HEK293 (cell line): ENCODE measurements around the gene BCL2.

Source experiments
- CTCF ChIA-PET: fragments of 350-600 bp; formaldehyde crosslinking; extraction: SDS; loops from one replicate; lab custom pipeline; 2021; ENCODE audit warnings: antibody characterized with exemption; lab: Yijun Ruan, JAX
- POLR2A ChIA-PET: fragments of 300-600 bp; formaldehyde crosslinking; extraction: SDS; loops from one replicate; lab custom pipeline; 2020; ENCODE audit warnings: antibody characterized with exemption, inconsistent platforms; lab: Yijun Ruan, JAX
- H3K27ac ChIP-seq: fragments of 200-500 bp; sonication (Bioruptor generic); 2 replicates; pipeline ENCODE4 v1.5.1; 2014; ENCODE audit warnings: low read depth, low read length, control low read depth, inconsistent platforms; ENCODE audit errors: extremely low read depth
- H3K36me3 ChIP-seq, 2 experiments: fragments of 200-500 bp in 1 of 2; sonication (Bioruptor generic) in 1 of 2; 1 replicate in 1 of 2; 2 replicates in 1 of 2; pipeline ENCODE4 v1.5.1; 2014 to 2017; ENCODE audit warnings: inconsistent platforms in 2 of 2, low read length in 2 of 2; ENCODE audit not compliant: control insufficient read depth in 2 of 2, insufficient read depth in 1 of 2
- H3K4me1 ChIP-seq: fragments of 200-500 bp; sonication (Bioruptor generic); 2 replicates; pipeline ENCODE4 v1.5.1; 2014; ENCODE audit warnings: mild to moderate bottlenecking, low read length, inconsistent platforms; ENCODE audit not compliant: control insufficient read depth, insufficient read depth
- H3K4me3 ChIP-seq: 2 replicates; pipeline ENCODE4 v1.5.1; 2011; ENCODE audit warnings: low read depth, mild to moderate bottlenecking, control low read depth, low read length, moderate library complexity
- H3K9me3 ChIP-seq: fragments of 200-500 bp; sonication (Bioruptor generic); 2 replicates; pipeline ENCODE4 v1.5.1; 2014; ENCODE audit warnings: low read depth, low read length, inconsistent platforms; ENCODE audit not compliant: control insufficient read depth, insufficient read depth
- YY1 ChIP-seq: fragments of 450-650 bp; formaldehyde crosslinking; IDR thresholded peaks from 2 replicates; pipeline ENCODE4 v1.5.1; 2018; ENCODE audit warnings: missing biosample characterization, missing genetic modification characterization
- ZBTB21 ChIP-seq: fragments of 450-650 bp; formaldehyde crosslinking; IDR thresholded peaks from 2 replicates; pipeline ENCODE4 v1.5.1; 2017; ENCODE audit warnings: missing biosample characterization, missing genetic modification characterization
- ZBTB26 ChIP-seq: fragments of 450-650 bp; formaldehyde crosslinking; optimal IDR thresholded peaks from 2 replicates; pipeline ENCODE3; 2016; ENCODE audit warnings: missing biosample characterization, mild to moderate bottlenecking, missing genetic modification characterization
- ZEB2 ChIP-seq: fragments of 450-650 bp; formaldehyde crosslinking; IDR thresholded peaks from 2 replicates; pipeline ENCODE4 v1.5.1; 2016; ENCODE audit warnings: missing biosample characterization, missing genetic modification characterization
- ZNF157 ChIP-seq: fragments of 450-650 bp; formaldehyde crosslinking; IDR thresholded peaks from 2 replicates; pipeline ENCODE4 v1.5.1; 2016; ENCODE audit warnings: missing biosample characterization, missing genetic modification characterization
- ZNF221 ChIP-seq: fragments of 450-650 bp; formaldehyde crosslinking; IDR thresholded peaks from 2 replicates; pipeline ENCODE4 v1.5.1; 2017; ENCODE audit warnings: missing biosample characterization, missing genetic modification characterization, borderline replicate concordance
- ZNF248 ChIP-seq: fragments of 450-650 bp; formaldehyde crosslinking; IDR thresholded peaks from 2 replicates; pipeline ENCODE4 v1.5.1; 2017; ENCODE audit warnings: missing biosample characterization, missing genetic modification characterization
- ZNF335 ChIP-seq: fragments of 450-650 bp; formaldehyde crosslinking; conservative IDR thresholded peaks from 2 replicates; pipeline ENCODE4 v1.5.1; 2016; ENCODE audit warnings: missing biosample characterization, missing genetic modification characterization
- ZNF362 ChIP-seq: fragments of 450-650 bp; formaldehyde crosslinking; IDR thresholded peaks from 2 replicates; pipeline ENCODE4 v1.5.1; 2016; ENCODE audit warnings: missing biosample characterization, missing genetic modification characterization
- ZNF426 ChIP-seq: fragments of 450-650 bp; formaldehyde crosslinking; IDR thresholded peaks from 2 replicates; pipeline ENCODE4 v1.5.1; 2017; ENCODE audit warnings: missing biosample characterization, missing genetic modification characterization, mild to moderate bottlenecking, inconsistent platforms, moderate library complexity
- ZNF48 ChIP-seq: fragments of 450-650 bp; formaldehyde crosslinking; IDR thresholded peaks from 2 replicates; pipeline ENCODE4 v1.5.1; 2016; ENCODE audit warnings: missing biosample characterization, missing genetic modification characterization
- ZNF521 ChIP-seq: fragments of 450-650 bp; formaldehyde crosslinking; IDR thresholded peaks from 2 replicates; pipeline ENCODE4 v1.5.1; 2017; ENCODE audit warnings: missing biosample characterization, mild to moderate bottlenecking, missing genetic modification characterization
- ZNF529 ChIP-seq: fragments of 450-650 bp; formaldehyde crosslinking; IDR thresholded peaks from 2 replicates; pipeline ENCODE4 v1.5.1; 2017; ENCODE audit warnings: missing genetic modification characterization, missing biosample characterization; ENCODE audit not compliant: insufficient replicate concordance
- ZNF530 ChIP-seq: fragments of 450-650 bp; formaldehyde crosslinking; IDR thresholded peaks from 2 replicates; pipeline ENCODE4 v1.5.1; 2016; ENCODE audit warnings: low read depth, missing biosample characterization, missing genetic modification characterization
- ZNF544 ChIP-seq: fragments of 450-650 bp; formaldehyde crosslinking; IDR thresholded peaks from 2 replicates; pipeline ENCODE4 v1.5.0; 2017; ENCODE audit warnings: missing biosample characterization, missing genetic modification characterization
- ZNF580 ChIP-seq: fragments of 450-650 bp; formaldehyde crosslinking; IDR thresholded peaks from 2 replicates; pipeline ENCODE4 v1.5.1; 2016; ENCODE audit warnings: missing biosample characterization, missing genetic modification characterization
- ZNF610 ChIP-seq: fragments of 450-650 bp; formaldehyde crosslinking; IDR thresholded peaks from 2 replicates; pipeline ENCODE4 v1.5.1; 2016; ENCODE audit warnings: missing biosample characterization, missing genetic modification characterization, borderline replicate concordance
- ZNF639 ChIP-seq: fragments of 450-650 bp; formaldehyde crosslinking; IDR thresholded peaks from 2 replicates; pipeline ENCODE4 v1.5.1; 2016; ENCODE audit warnings: missing biosample characterization, missing genetic modification characterization
- ZSCAN16 ChIP-seq: fragments of 450-650 bp; formaldehyde crosslinking; IDR thresholded peaks from 2 replicates; pipeline ENCODE4 v1.5.1; 2016; ENCODE audit warnings: missing biosample characterization, missing genetic modification characterization
- ZSCAN30 ChIP-seq: fragments of 450-650 bp; IDR thresholded peaks from 2 replicates; pipeline ENCODE4 v1.5.1; 2018; ENCODE audit warnings: missing biosample characterization, mild to moderate bottlenecking, missing genetic modification characterization, moderate library complexity
- TF ChIP-seq, protein P1 (sequence below): fragments of 450-650 bp; IDR thresholded peaks from 2 replicates; pipeline ENCODE4 v1.5.1; 2018; ENCODE audit warnings: missing biosample characterization, mild to moderate bottlenecking, missing genetic modification characterization

Gene BCL2

GRCh38 chr18:63180321-63180720 lies 139.2 kb downstream of the BCL2 start:
- POLR2A ChIA-PET = no interaction called here
- H3K4me3 ChIP-seq = no peak overlapping the region
- CTCF ChIA-PET = interaction anchor here (1.2 kb wide), 1 partner anchor 20 kb away, joined by 3 read pairs; no protein-coding TSS in a partner anchor
- no peak for TF ChIP-seq ZNF610 (tag by site-specific recombination)
- TF ChIP-seq ZNF639 (tag by site-specific recombination) = no peak
- TF ChIP-seq ZSCAN16 (tag by site-specific recombination) = no peak
- no peak for TF ChIP-seq ZSCAN30 (tag by site-specific recombination)
- TF ChIP-seq ZNF426 (tag by site-specific recombination) = no peak
- TF ChIP-seq ZNF221 = no peak
- no peak for TF ChIP-seq ZNF157
- no peaks in the 10 kb centered on the region for H3K36me3 ChIP-seq
- H3K4me1 ChIP-seq = peaks cover 11% of the 10 kb centered on the region
- no peak overlapping the region for H3K27ac ChIP-seq
- H3K9me3 ChIP-seq = no peaks in the 10 kb centered on the region

- H3K9me3 ChIP-seq = no peaks in the 10 kb centered on the region; the same call in 1 of the 2 replicates
- H3K4me3 ChIP-seq = no peak overlapping the region
- H3K4me1 ChIP-seq = peaks cover 10% of the 10 kb centered on the region
- ChIA-PET POLR2A (no interaction called here), CTCF (interaction anchor here (0.6 to 1.2 kb wide), 2 partner anchors 21 to 163 kb away, joined by 3 read pairs; no protein-coding TSS in a partner anchor)
- H3K27ac ChIP-seq = no peak overlapping the region
- H3K36me3 ChIP-seq = no peaks in the 10 kb centered on the region
- TF ChIP-seq ZNF248 (tag by site-specific recombination) = no peak
- TF ChIP-seq YY1 (tag by site-specific recombination) = no peak
- no peak for TF ChIP-seq ZNF362 (tag by site-specific recombination)
- TF ChIP-seq ZNF544 (tag by site-specific recombination) = no peak
- no peak for TF ChIP-seq ZNF335 (tag by site-specific recombination)
- TF ChIP-seq ZNF521 (tag by site-specific recombination) = no peak
- TF ChIP-seq, protein P1, sequence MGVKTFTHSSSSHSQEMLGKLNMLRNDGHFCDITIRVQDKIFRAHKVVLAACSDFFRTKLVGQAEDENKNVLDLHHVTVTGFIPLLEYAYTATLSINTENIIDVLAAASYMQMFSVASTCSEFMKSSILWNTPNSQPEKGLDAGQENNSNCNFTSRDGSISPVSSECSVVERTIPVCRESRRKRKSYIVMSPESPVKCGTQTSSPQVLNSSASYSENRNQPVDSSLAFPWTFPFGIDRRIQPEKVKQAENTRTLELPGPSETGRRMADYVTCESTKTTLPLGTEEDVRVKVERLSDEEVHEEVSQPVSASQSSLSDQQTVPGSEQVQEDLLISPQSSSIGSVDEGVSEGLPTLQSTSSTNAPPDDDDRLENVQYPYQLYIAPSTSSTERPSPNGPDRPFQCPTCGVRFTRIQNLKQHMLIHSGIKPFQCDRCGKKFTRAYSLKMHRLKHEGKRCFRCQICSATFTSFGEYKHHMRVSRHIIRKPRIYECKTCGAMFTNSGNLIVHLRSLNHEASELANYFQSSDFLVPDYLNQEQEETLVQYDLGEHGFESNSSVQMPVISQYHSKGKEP (tag by site-specific recombination) = no peak
- no peak for TF ChIP-seq ZSCAN16 (tag by site-specific recombination)
- TF ChIP-seq ZEB2 (tag by site-specific recombination) = no peak
Measured at GRCh38 chr18:63179422-63179821, 140.1 kb downstream of the BCL2 start.

GRCh38 chr18:63178971-63179370 lies 140.6 kb downstream of the BCL2 start:
- H3K9me3 ChIP-seq = no peaks in the 10 kb centered on the region; the same call in 1 of the 2 replicates
- ChIA-PET CTCF (no interaction called here), POLR2A (no interaction called here)
- H3K4me1 ChIP-seq = peaks cover 10% of the 10 kb centered on the region
- no peak overlapping the region for H3K27ac ChIP-seq
- no peak for TF ChIP-seq ZBTB21 (tag by site-specific recombination)
- no peak for TF ChIP-seq ZNF529 (tag by site-specific recombination)
- TF ChIP-seq ZBTB26 (tag by site-specific recombination) = no peak
- TF ChIP-seq ZNF48 = no peak
- no peak for TF ChIP-seq ZNF580 (tag by site-specific recombination)
- no peak for TF ChIP-seq ZNF530
- TF ChIP-seq ZNF639 (tag by site-specific recombination) = no peak
- no peak overlapping the region for H3K4me3 ChIP-seq
- no peaks in the 10 kb centered on the region for H3K36me3 ChIP-seq
